Stimulated activated memory B cell treated with anti-CD40 and anti-IgM and Interleukin-4, amounts not matched to agents 10 μg/mL and 1 μg/mL and 100 μg/mL, for 72 hours (primary cell): Measurements from ENCODE around the gene CTIF.

Experiments
- ATAC-seq: fragments of 150-1000 bp; cut with Tn5 transposase; 2 replicates; pipeline ENCODE4 v1.10.0; 2021
- H3K27ac Mint-ChIP-seq: one replicate; pipeline ENCODE4 v1.8.0; 2022; ENCODE audit warnings: mild to moderate bottlenecking, mixed read lengths
- H3K27me3 Mint-ChIP-seq: one replicate; pipeline ENCODE4 v1.8.0; 2022; ENCODE audit warnings: mixed read lengths
- H3K36me3 Mint-ChIP-seq: one replicate; pipeline ENCODE4 v1.8.0; 2022; ENCODE audit warnings: mixed read lengths
- H3K4me1 Mint-ChIP-seq: one replicate; pipeline ENCODE4 v1.8.0; 2022; ENCODE audit warnings: mixed read lengths
- H3K4me3 Mint-ChIP-seq: one replicate; pipeline ENCODE4 v1.8.0; 2022; ENCODE audit warnings: mild to moderate bottlenecking, moderate library complexity, mixed read lengths
- H3K9me3 Mint-ChIP-seq: one replicate; pipeline ENCODE4 v1.8.0; 2022; ENCODE audit warnings: mixed read lengths

Gene CTIF

GRCh38 chr18:48820483-48821250 is 281.8 kb downstream of the CTIF start:
- Mint-ChIP-seq H3K27ac (peak overlapping the region; percentile 84), H3K27me3 (no peaks in the 10 kb centered on the region), H3K4me1 (peaks cover 26% of the 10 kb centered on the region), H3K36me3 (peaks cover 12% of the 10 kb centered on the region), H3K9me3 (no peaks in the 10 kb centered on the region), H3K4me3 (peak overlapping the region; percentile 26)
- ATAC-seq = peak; percentile 96

GRCh38 chr18:48821251-48821590 is 282.4 kb downstream of the CTIF start:
- Mint-ChIP-seq H3K4me3 (no peak overlapping the region), H3K36me3 (peaks cover 12% of the 10 kb centered on the region), H3K27me3 (no peaks in the 10 kb centered on the region), H3K9me3 (no peaks in the 10 kb centered on the region), H3K4me1 (peaks cover 26% of the 10 kb centered on the region), H3K27ac (peak overlapping the region; percentile 84)
- ATAC-seq = peak; percentile 3

- H3K27me3 Mint-ChIP-seq = no peaks in the 10 kb centered on the region
- H3K4me1 Mint-ChIP-seq = peaks cover 26% of the 10 kb centered on the region
Observed at GRCh38 chr18:48821845-48822244, 283.0 kb downstream of the CTIF start.

GRCh38 chr18:48824231-48824970 is 285.6 kb downstream of the CTIF start:
- H3K36me3 Mint-ChIP-seq = peaks cover 4% of the 10 kb centered on the region
- peaks cover 26% of the 10 kb centered on the region for H3K4me1 Mint-ChIP-seq
- no peak overlapping the region for H3K27ac Mint-ChIP-seq
- no peak for ATAC-seq
- no peaks in the 10 kb centered on the region for H3K27me3 Mint-ChIP-seq
- H3K9me3 Mint-ChIP-seq = no peaks in the 10 kb centered on the region
- no peak overlapping the region for H3K4me3 Mint-ChIP-seq

More at GRCh38 chr18:48821845-48822244, 283.0 kb downstream of the CTIF start:
- ATAC-seq = no peak
- Mint-ChIP-seq H3K36me3 (peaks cover 12% of the 10 kb centered on the region), H3K27ac (no peak overlapping the region), H3K9me3 (no peaks in the 10 kb centered on the region), H3K4me3 (no peak overlapping the region)

GRCh38 chr18:48825101-48825745 is 286.4 kb downstream of the CTIF start:
- Mint-ChIP-seq H3K27ac (no peak overlapping the region), H3K27me3 (no peaks in the 10 kb centered on the region), H3K9me3 (no peaks in the 10 kb centered on the region)

GRCh38 chr18:48826271-48826670 is 287.4 kb downstream of the CTIF start:
- no peak overlapping the region for H3K27ac Mint-ChIP-seq
- H3K27me3 Mint-ChIP-seq = no peaks in the 10 kb centered on the region
- H3K4me1 Mint-ChIP-seq = peaks cover 12% of the 10 kb centered on the region
- no peaks in the 10 kb centered on the region for H3K9me3 Mint-ChIP-seq
- no peak for ATAC-seq
- no peak overlapping the region for H3K4me3 Mint-ChIP-seq
- peaks cover 4% of the 10 kb centered on the region for H3K36me3 Mint-ChIP-seq

More at GRCh38 chr18:48825101-48825745, 286.4 kb downstream of the CTIF start:
- no peak overlapping the region for H3K4me3 Mint-ChIP-seq
- H3K36me3 Mint-ChIP-seq = peaks cover 4% of the 10 kb centered on the region
- no peak for ATAC-seq
- H3K4me1 Mint-ChIP-seq = peaks cover 18% of the 10 kb centered on the region

GRCh38 chr18:48826806-48827205 is 288.0 kb downstream of the CTIF start:
- no peaks in the 10 kb centered on the region for H3K27me3 Mint-ChIP-seq
- H3K36me3 Mint-ChIP-seq = peaks cover 4% of the 10 kb centered on the region
- ATAC-seq = no peak
- H3K9me3 Mint-ChIP-seq = no peaks in the 10 kb centered on the region
- H3K4me1 Mint-ChIP-seq = peaks cover 10% of the 10 kb centered on the region
- H3K27ac Mint-ChIP-seq = no peak overlapping the region
- H3K4me3 Mint-ChIP-seq = no peak overlapping the region

- Mint-ChIP-seq H3K4me1 (peaks cover 13% of the 10 kb centered on the region), H3K9me3 (no peaks in the 10 kb centered on the region), H3K4me3 (no peak overlapping the region), H3K36me3 (peaks cover 4% of the 10 kb centered on the region), H3K27ac (no peak overlapping the region), H3K27me3 (no peaks in the 10 kb centered on the region)
- no peak for ATAC-seq
Observed at GRCh38 chr18:48827291-48828193, 288.7 kb downstream of the CTIF start.

- H3K36me3 Mint-ChIP-seq = peaks cover 4% of the 10 kb centered on the region
- H3K9me3 Mint-ChIP-seq = no peaks in the 10 kb centered on the region
- H3K4me1 Mint-ChIP-seq = peaks cover 19% of the 10 kb centered on the region
- no peak overlapping the region for H3K4me3 Mint-ChIP-seq
- ATAC-seq = no peak
- no peaks in the 10 kb centered on the region for H3K27me3 Mint-ChIP-seq
- H3K27ac Mint-ChIP-seq = no peak overlapping the region
Observed at GRCh38 chr18:48828194-48828545, 289.3 kb downstream of the CTIF start.

- ATAC-seq = no peak
- H3K4me1 Mint-ChIP-seq = peaks cover 26% of the 10 kb centered on the region
- no peaks in the 10 kb centered on the region for H3K9me3 Mint-ChIP-seq
- H3K27ac Mint-ChIP-seq = no peak overlapping the region
- H3K36me3 Mint-ChIP-seq = no peaks in the 10 kb centered on the region
- no peaks in the 10 kb centered on the region for H3K27me3 Mint-ChIP-seq
- H3K4me3 Mint-ChIP-seq = no peak overlapping the region
Observed at GRCh38 chr18:48828691-48829442, 290.0 kb downstream of the CTIF start.

GRCh38 chr18:48829443-48830149 is 290.8 kb downstream of the CTIF start:
- Mint-ChIP-seq H3K9me3 (no peaks in the 10 kb centered on the region), H3K27ac (no peak overlapping the region), H3K27me3 (no peaks in the 10 kb centered on the region), H3K36me3 (no peaks in the 10 kb centered on the region), H3K4me3 (no peak overlapping the region), H3K4me1 (peaks cover 33% of the 10 kb centered on the region)
- ATAC-seq = no peak

GRCh38 chr18:48831113-48831759 is 292.4 kb downstream of the CTIF start:
- Mint-ChIP-seq H3K36me3 (no peaks in the 10 kb centered on the region), H3K27me3 (no peaks in the 10 kb centered on the region), H3K9me3 (no peaks in the 10 kb centered on the region), H3K4me3 (no peak overlapping the region), H3K27ac (peak overlapping the region; percentile 3), H3K4me1 (peaks cover 50% of the 10 kb centered on the region)
- ATAC-seq = no peak

- H3K9me3 Mint-ChIP-seq = no peaks in the 10 kb centered on the region
- H3K27ac Mint-ChIP-seq = no peak overlapping the region
- H3K4me1 Mint-ChIP-seq = peaks cover 52% of the 10 kb centered on the region
- no peak overlapping the region for H3K4me3 Mint-ChIP-seq
- no peaks in the 10 kb centered on the region for H3K36me3 Mint-ChIP-seq
- ATAC-seq = no peak
- H3K27me3 Mint-ChIP-seq = no peaks in the 10 kb centered on the region
Observed at GRCh38 chr18:48831802-48832201, 293.0 kb downstream of the CTIF start.
